CD8-positive, alpha-beta memory T cell (primary cell): ENCODE data around the gene ANAPC4. TPM values are rescaled to one million over a fixed set of nuclear protein-coding genes. Genes with fewer than 3 reads are reported as not detected.

Source experiments
- CTCF ChIA-PET: fragments of 350-600 bp; sonication (Branson Sonifier 250); formaldehyde crosslinking; loops from one replicate; lab custom pipeline; 2021; ENCODE audit warnings: antibody characterized with exemption; lab: Charles Lee
- POLR2A ChIA-PET: fragments of 350-600 bp; sonication (Branson Sonifier 250); formaldehyde crosslinking; loops from one replicate; lab custom pipeline; 2021; ENCODE audit warnings: antibody characterized with exemption; lab: Charles Lee
- DNase-seq, 5 donors: peaks; one replicate each; pipeline versions ENCODE4 v3.0.0 to v3.0.0-alpha.2; 2020 to 2022; ENCODE audit warnings: mixed read lengths in 1 of 5
- H3K27ac ChIP-seq: one replicate; pipeline ENCODE4 v1.7.0; 2013; ENCODE audit warnings: low read depth, mild to moderate bottlenecking, low read length, moderate library complexity
- H3K27me3 ChIP-seq: 2 replicates; pipeline ENCODE4 v1.7.0; 2013; ENCODE audit warnings: low read length, mild to moderate bottlenecking; ENCODE audit not compliant: insufficient read depth, poor library complexity, severe bottlenecking
- H3K36me3 ChIP-seq: 2 replicates; pipeline ENCODE4 v1.7.0; 2013; ENCODE audit warnings: mild to moderate bottlenecking, low read length, moderate library complexity; ENCODE audit not compliant: insufficient read depth
- H3K4me1 ChIP-seq: 2 replicates; pipeline ENCODE4 v1.7.0; 2013; ENCODE audit warnings: mild to moderate bottlenecking, low read length, moderate library complexity; ENCODE audit not compliant: insufficient read depth
- H3K4me3 ChIP-seq: 2 replicates; pipeline ENCODE4 v1.7.0; 2013; ENCODE audit warnings: mild to moderate bottlenecking, low read length
- H3K9me3 ChIP-seq: 2 replicates; pipeline ENCODE4 v1.7.0; 2013; ENCODE audit warnings: mild to moderate bottlenecking, low read length
- H3K27ac Mint-ChIP-seq, 8 donors: one replicate each; pipeline ENCODE4 v1.8.0; 2020 to 2021; ENCODE audit warnings: mixed read lengths in 8 of 8, mild to moderate bottlenecking in 6 of 8, inconsistent platforms in 3 of 8, moderate library complexity in 3 of 8
- H3K27me3 Mint-ChIP-seq, 2 donors: one replicate each; pipeline ENCODE4 v1.8.0; 2020 to 2021; ENCODE audit warnings: mixed read lengths in 2 of 2, mild to moderate bottlenecking in 1 of 2, moderate library complexity in 1 of 2
- H3K36me3 Mint-ChIP-seq, 3 donors: one replicate each; pipeline ENCODE4 v1.8.0; 2020 to 2021; ENCODE audit warnings: mixed read lengths in 3 of 3, inconsistent platforms in 1 of 3, mild to moderate bottlenecking in 1 of 3
- H3K4me1 Mint-ChIP-seq, 3 donors: one replicate each; pipeline ENCODE4 v1.8.0; 2020 to 2021; ENCODE audit warnings: mixed read lengths in 3 of 3, inconsistent platforms in 1 of 3, mild to moderate bottlenecking in 1 of 3
- H3K4me3 Mint-ChIP-seq, 7 donors: one replicate each; pipeline ENCODE4 v1.8.0; 2020 to 2021; ENCODE audit warnings: mixed read lengths in 7 of 7, mild to moderate bottlenecking in 6 of 7, moderate library complexity in 4 of 7, inconsistent platforms in 2 of 7
- H3K9me3 Mint-ChIP-seq, 5 donors: one replicate each; pipeline ENCODE4 v1.8.0; 2020 to 2022; ENCODE audit warnings: mixed read lengths in 5 of 5, mild to moderate bottlenecking in 3 of 5, moderate library complexity in 2 of 5, inconsistent platforms in 1 of 5
- polyA plus RNA-seq: library from polyadenylated mRNA; unstranded; fragments of 300-500 nt; fragmentation: Illumina TruSeq; gene quantifications from one replicate; pipeline ENCODE4 v1.2.3, GENCODE V29; 2021
- total RNA-seq, 2 experiments: library from RNA; stranded (reverse); gene quantifications; one replicate each; pipeline ENCODE4 v1.2.3, GENCODE V29; 2021

ANAPC4 gene
- total and polyA plus RNA-seq, 3 experiments from 2014 or later: 21.5 to 37.7 (median 35.7) TPM

DNA sequence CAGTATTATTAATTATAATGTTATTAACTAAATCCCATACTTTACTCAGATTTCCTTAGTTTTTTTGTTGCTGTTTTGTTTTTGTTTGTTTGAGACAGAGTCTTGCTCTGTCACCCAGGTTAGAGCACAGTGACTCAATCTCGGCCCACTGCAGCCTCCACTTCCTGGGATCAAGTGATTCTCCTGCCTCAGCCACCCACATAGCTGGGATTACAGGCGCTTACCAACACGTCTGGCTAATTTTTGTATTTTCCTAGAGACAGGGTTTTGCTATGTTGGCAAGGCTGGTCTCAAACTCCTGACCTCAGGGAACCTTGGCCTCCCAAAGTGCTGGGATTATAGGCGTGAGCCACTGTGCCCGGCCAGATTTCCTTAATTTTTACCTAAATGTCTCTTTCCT lies 72.2 kb downstream of the ANAPC4 start:
- Histone ChIP-seq H3K4me3 (no peak overlapping the region), H3K9me3 (no peaks in the 10 kb centered on the region), H3K27ac (no peak overlapping the region), H3K27me3 (no peaks in the 10 kb centered on the region), H3K36me3 (no peaks in the 10 kb centered on the region), H3K4me1 (no peaks in the 10 kb centered on the region)
- peaks cover 0 to 3% of the 10 kb centered on the region in 2 donors for H3K27me3 Mint-ChIP-seq
- POLR2A ChIA-PET: no interaction called here
- no peak overlapping the region for H3K4me3 Mint-ChIP-seq
- no peaks in the 10 kb centered on the region for H3K9me3 Mint-ChIP-seq
- DNase-seq: no peak
- H3K27ac Mint-ChIP-seq: no peak overlapping the region
- CTCF ChIA-PET: no interaction called here
- H3K4me1 Mint-ChIP-seq: no peaks in the 10 kb centered on the region
- peaks cover 0 to 4% (median 0%) of the 10 kb centered on the region in 3 donors for H3K36me3 Mint-ChIP-seq

DNA sequence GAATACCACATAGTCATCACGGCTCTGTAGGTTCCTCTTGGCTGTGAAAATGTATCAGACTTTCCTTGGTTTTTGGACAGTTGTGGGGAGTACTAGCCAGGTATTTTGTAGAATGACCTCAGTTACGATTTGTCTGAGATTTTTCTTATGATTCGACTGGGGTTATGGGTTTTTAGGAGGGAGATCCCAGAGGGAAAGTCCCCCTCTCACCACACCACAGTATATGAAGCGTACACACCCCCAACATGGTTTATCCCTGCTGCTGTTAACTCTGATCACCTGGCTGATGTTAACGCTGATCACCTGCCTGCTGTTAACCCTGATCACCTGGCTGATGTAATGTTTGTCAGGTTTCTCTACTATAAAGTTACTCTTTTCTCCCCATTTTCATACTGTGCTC lies 72.6 kb downstream of the ANAPC4 start:
- CTCF ChIA-PET: no interaction called here
- H3K4me3 Mint-ChIP-seq: no peak overlapping the region
- H3K27me3 Mint-ChIP-seq: peaks cover 0 to 4% of the 10 kb centered on the region in 2 donors
- Histone ChIP-seq H3K27me3 (no peaks in the 10 kb centered on the region), H3K4me1 (no peaks in the 10 kb centered on the region), H3K27ac (no peak overlapping the region), H3K9me3 (no peaks in the 10 kb centered on the region), H3K36me3 (no peaks in the 10 kb centered on the region), H3K4me3 (no peak overlapping the region)
- POLR2A ChIA-PET: no interaction called here
- H3K36me3 Mint-ChIP-seq: peaks cover 0 to 4% (median 0%) of the 10 kb centered on the region in 3 donors
- no peaks in the 10 kb centered on the region for H3K9me3 Mint-ChIP-seq
- H3K27ac Mint-ChIP-seq: peak overlapping the region in 1 of 8 donors; percentile 70
- DNase-seq: no peak
- no peaks in the 10 kb centered on the region for H3K4me1 Mint-ChIP-seq

DNA sequence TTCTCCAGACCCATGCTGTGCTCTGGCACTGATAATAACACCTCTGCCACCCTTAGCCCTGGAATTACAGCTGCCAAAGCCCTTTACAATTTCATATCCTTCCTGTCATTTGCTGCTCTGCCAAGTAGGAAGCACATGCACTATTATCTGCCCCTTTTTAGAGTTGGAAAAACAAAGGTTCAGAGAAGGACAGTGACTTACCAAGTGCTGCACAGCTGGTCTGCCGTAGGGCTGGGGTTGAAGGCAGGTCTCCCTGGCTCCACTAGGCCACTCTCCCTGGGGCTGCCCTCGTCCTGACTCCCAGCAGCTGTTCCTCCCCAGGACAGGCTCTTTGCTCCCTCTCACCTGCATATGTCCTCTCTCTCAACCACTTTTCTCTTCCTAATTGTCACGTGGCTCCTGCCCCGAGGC lies 73.4 kb downstream of the ANAPC4 start:
- ChIA-PET POLR2A (no interaction called here), CTCF (interaction anchor here (2.3 kb wide), 1 partner anchor 11 kb away, joined by 4 read pairs; no protein-coding TSS in a partner anchor)
- Mint-ChIP-seq H3K27ac (no peak overlapping the region), H3K27me3 (peaks cover 0 to 7% of the 10 kb centered on the region in 2 donors), H3K4me1 (no peaks in the 10 kb centered on the region), H3K36me3 (peaks cover 0 to 4% (median 0%) of the 10 kb centered on the region in 3 donors), H3K4me3 (no peak overlapping the region), H3K9me3 (no peaks in the 10 kb centered on the region)
- Histone ChIP-seq H3K4me1 (no peaks in the 10 kb centered on the region), H3K27ac (no peak overlapping the region), H3K9me3 (no peaks in the 10 kb centered on the region), H3K4me3 (no peak overlapping the region), H3K36me3 (no peaks in the 10 kb centered on the region), H3K27me3 (no peaks in the 10 kb centered on the region)
- DNase-seq: no peak

DNA sequence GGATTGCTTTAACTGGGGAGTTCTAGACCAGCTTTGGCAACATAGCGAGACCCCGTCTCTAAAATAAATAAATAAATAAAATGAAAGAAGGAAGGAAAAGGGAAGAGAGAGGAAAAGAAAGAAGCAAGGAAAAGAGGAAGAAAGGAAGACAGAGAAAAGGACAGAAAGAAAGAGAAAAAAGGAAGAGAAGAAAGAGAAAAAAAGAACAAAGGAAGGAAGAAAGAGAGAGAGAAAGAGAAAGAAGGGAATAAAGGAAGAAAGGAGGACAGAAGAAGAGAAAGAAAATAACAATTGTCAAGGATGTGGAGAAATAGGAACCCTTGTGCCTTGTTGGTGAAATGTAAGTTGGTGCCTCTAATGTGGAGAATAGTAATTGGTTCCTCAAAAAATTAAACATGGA lies 74.6 kb downstream of the ANAPC4 start:
- DNase-seq: no peak
- Mint-ChIP-seq H3K4me3 (no peak overlapping the region), H3K27ac (no peak overlapping the region), H3K36me3 (peaks cover 0 to 4% (median 0%) of the 10 kb centered on the region in 3 donors), H3K9me3 (no peaks in the 10 kb centered on the region), H3K27me3 (peaks cover 0 to 6% of the 10 kb centered on the region in 2 donors), H3K4me1 (no peaks in the 10 kb centered on the region)
- ChIA-PET POLR2A (no interaction called here), CTCF (interaction anchor here (1.2 to 2.3 kb wide), 2 partner anchors 10 to 12 kb away, joined by 3 to 4 read pairs; no protein-coding TSS in a partner anchor)
- no peaks in the 10 kb centered on the region for H3K27me3 ChIP-seq
- H3K9me3 ChIP-seq: no peaks in the 10 kb centered on the region
- H3K36me3 ChIP-seq: no peaks in the 10 kb centered on the region
- H3K4me3 ChIP-seq: no peak overlapping the region
- H3K4me1 ChIP-seq: no peaks in the 10 kb centered on the region
- H3K27ac ChIP-seq: no peak overlapping the region

DNA sequence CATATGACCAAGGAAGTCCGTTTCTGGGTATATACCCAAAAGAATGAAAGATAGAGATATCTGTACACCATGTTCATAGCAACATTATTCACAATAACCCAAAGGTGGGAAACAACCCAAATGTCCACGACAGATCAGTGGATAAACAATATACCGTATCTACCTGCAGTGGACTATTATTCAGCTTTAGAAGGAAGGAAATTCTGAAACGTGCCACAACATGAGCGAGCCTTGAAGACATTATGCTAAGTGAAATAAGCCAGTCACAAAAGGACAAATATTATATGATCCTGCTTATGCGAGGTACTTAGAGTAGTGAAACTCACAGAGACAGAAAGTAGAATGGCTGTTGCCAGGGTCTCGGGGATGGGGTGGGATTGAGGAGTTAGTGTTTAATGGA lies 75.0 kb downstream of the ANAPC4 start:
- Histone ChIP-seq H3K9me3 (no peaks in the 10 kb centered on the region), H3K27ac (no peak overlapping the region), H3K4me3 (no peak overlapping the region), H3K27me3 (no peaks in the 10 kb centered on the region), H3K36me3 (no peaks in the 10 kb centered on the region), H3K4me1 (no peaks in the 10 kb centered on the region)
- Mint-ChIP-seq H3K9me3 (no peaks in the 10 kb centered on the region), H3K4me3 (no peak overlapping the region), H3K4me1 (no peaks in the 10 kb centered on the region), H3K27me3 (peaks cover 0 to 6% of the 10 kb centered on the region in 2 donors), H3K36me3 (peaks cover 0 to 4% (median 0%) of the 10 kb centered on the region in 3 donors), H3K27ac (no peak overlapping the region)
- no peak for DNase-seq
- ChIA-PET POLR2A (no interaction called here), CTCF (interaction anchor here (1.2 to 2.3 kb wide), 2 partner anchors 9 to 13 kb away, joined by 3 to 4 read pairs; no protein-coding TSS in a partner anchor)

DNA sequence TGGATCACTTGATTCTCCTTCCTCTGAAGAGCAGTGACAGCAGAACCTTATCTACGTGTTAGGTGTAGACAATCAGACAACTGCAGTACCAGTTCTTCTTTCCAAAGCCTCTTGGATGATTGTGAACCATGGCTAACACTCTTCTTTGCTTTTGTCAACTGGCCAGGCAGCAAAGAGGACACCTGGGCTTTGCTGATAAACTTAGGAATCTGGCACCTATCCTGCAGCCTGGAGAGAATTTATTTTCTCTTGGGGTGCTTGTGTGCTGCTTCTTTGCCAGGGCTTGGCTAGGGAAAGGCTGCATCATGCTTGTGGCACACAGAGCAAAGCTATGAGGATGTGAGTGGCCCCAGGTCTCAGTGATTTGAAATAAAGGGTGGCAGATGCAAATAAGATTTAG lies 77.4 kb downstream of the ANAPC4 start:
- H3K4me1 ChIP-seq: no peaks in the 10 kb centered on the region
- CTCF ChIA-PET: no interaction called here
- DNase-seq: no peak
- no peaks in the 10 kb centered on the region for H3K9me3 ChIP-seq
- H3K36me3 ChIP-seq: no peaks in the 10 kb centered on the region
- H3K36me3 Mint-ChIP-seq: peaks cover 0 to 4% (median 0%) of the 10 kb centered on the region in 3 donors
- no peaks in the 10 kb centered on the region for H3K27me3 ChIP-seq
- H3K4me3 Mint-ChIP-seq: no peak overlapping the region
- H3K9me3 Mint-ChIP-seq: no peaks in the 10 kb centered on the region
- peaks cover 0 to 8% of the 10 kb centered on the region in 2 donors for H3K27me3 Mint-ChIP-seq
- H3K4me1 Mint-ChIP-seq: no peaks in the 10 kb centered on the region
- no peak overlapping the region for H3K27ac Mint-ChIP-seq
- no peak overlapping the region for H3K27ac ChIP-seq
- no peak overlapping the region for H3K4me3 ChIP-seq
- POLR2A ChIA-PET: no interaction called here

DNA sequence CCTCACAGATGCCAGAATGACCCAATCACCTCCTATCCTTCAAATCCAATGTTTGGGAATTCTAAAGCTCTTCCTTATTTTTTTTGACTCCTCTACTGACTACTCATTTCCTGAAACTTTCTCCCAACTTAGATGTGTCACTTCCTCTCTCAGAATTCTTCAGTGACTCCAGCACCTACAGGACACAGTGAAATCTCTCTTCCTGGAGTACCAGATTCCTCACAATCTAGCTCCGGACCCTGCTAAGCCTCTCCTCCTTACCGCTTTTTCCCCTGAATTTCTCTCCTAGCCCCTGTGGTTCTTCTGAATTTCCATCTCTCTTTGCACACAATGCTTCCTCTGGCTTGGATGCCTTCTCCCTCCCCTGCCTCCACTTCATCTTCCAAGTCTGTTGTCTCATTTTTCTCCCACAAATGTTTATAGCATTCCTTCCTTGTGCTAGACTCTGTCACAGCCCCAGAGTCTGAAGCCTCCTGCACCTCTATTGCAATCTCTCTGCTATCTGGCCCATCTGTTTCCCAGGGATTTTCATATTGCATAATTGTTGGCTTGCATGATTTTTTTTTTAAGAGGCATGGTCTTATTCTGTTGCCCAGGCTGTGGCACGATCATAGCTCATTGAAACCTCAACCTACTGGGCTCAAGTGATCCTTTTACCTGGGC lies 80.1 kb downstream of the ANAPC4 start:
- H3K27me3 Mint-ChIP-seq: peaks cover 0 to 11% of the 10 kb centered on the region in 2 donors
- H3K9me3 Mint-ChIP-seq: no peaks in the 10 kb centered on the region
- Histone ChIP-seq H3K36me3 (no peaks in the 10 kb centered on the region), H3K4me3 (no peak overlapping the region), H3K4me1 (no peaks in the 10 kb centered on the region), H3K27me3 (no peaks in the 10 kb centered on the region), H3K9me3 (no peaks in the 10 kb centered on the region), H3K27ac (no peak overlapping the region)
- no peak overlapping the region for H3K4me3 Mint-ChIP-seq
- DNase-seq: no peak
- ChIA-PET CTCF (no interaction called here), POLR2A (no interaction called here)
- H3K27ac Mint-ChIP-seq: no peak overlapping the region
- no peaks in the 10 kb centered on the region for H3K4me1 Mint-ChIP-seq
- peaks cover 0 to 4% (median 3%) of the 10 kb centered on the region in 3 donors for H3K36me3 Mint-ChIP-seq

DNA sequence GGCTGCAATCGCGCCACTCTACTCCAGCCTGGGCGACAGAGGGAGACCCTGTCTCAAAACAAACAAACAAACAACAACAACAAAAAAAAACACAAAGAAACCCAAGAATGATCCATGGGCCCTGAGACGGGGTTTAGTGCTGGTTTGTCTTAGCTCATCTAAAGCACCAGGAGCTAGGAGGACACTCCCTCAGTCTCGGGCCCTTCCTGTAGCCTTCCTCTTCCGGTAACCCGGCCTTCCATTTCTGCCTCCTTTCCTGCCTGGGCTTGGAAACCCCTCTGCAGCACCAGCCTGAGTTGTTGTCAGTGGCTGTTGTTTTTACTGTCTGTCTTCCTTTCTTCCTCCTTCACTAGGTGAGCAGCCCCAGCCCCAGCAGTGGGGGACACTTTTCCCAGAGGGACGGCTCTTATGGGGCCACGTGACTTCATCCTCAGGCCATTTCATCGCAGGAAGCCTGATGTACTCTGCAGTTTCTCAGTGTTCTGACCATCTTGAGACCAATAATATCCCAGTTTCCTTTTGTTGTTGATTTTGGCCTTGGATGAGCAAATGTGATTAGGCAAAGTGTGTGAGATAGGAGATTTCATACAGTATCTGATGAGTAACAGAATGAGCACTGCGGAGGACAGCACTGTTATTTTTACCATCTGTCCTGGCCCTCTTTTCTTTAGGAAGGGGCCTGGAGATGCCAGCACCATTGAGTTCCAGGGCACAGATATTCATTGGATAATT lies 90.1 kb downstream of the ANAPC4 start:
- DNase-seq: no peak
- no peak overlapping the region for H3K4me3 Mint-ChIP-seq
- H3K4me1 ChIP-seq: no peaks in the 10 kb centered on the region
- H3K27ac ChIP-seq: no peak overlapping the region
- no peaks in the 10 kb centered on the region for H3K9me3 ChIP-seq
- peaks cover 4 to 8% of the 10 kb centered on the region in 2 donors for H3K27me3 Mint-ChIP-seq
- no peaks in the 10 kb centered on the region for H3K4me1 Mint-ChIP-seq
- no peaks in the 10 kb centered on the region for H3K27me3 ChIP-seq
- H3K36me3 ChIP-seq: no peaks in the 10 kb centered on the region
- POLR2A ChIA-PET: no interaction called here
- peaks cover 0 to 9% (median 4%) of the 10 kb centered on the region in 5 donors for H3K9me3 Mint-ChIP-seq
- H3K27ac Mint-ChIP-seq: no peak overlapping the region
- CTCF ChIA-PET: no interaction called here
- no peak overlapping the region for H3K4me3 ChIP-seq
- peaks cover 0 to 18% (median 0%) of the 10 kb centered on the region in 3 donors for H3K36me3 Mint-ChIP-seq
